Body of pancreas (tissue), 4 donors: ENCODE measurements around the gene IHH.

Experiments
- POLR2A ChIP-seq, 3 donors: fragments of 450-650 bp; IDR thresholded peaks; one replicate each; pipeline ENCODE4 v1.6.1; 2016; ENCODE audit warnings: antibody characterized with exemption in 3 of 3, mild to moderate bottlenecking in 2 of 3
- TF ChIP-seq, protein P1 (sequence below), 7 experiments: fragments of 450-650 bp in 4 of 7; fragments of 200-600 bp in 3 of 7; sonication (generic) in 3 of 7; IDR thresholded peaks; one replicate each; pipeline ENCODE4 v1.5.1; 2016 to 2019; ENCODE audit warnings: antibody characterized with exemption in 7 of 7

- no peak for TF ChIP-seq POLR2A (IDR thresholded peaks at IDR 0.05)
- TF ChIP-seq, protein P1, sequence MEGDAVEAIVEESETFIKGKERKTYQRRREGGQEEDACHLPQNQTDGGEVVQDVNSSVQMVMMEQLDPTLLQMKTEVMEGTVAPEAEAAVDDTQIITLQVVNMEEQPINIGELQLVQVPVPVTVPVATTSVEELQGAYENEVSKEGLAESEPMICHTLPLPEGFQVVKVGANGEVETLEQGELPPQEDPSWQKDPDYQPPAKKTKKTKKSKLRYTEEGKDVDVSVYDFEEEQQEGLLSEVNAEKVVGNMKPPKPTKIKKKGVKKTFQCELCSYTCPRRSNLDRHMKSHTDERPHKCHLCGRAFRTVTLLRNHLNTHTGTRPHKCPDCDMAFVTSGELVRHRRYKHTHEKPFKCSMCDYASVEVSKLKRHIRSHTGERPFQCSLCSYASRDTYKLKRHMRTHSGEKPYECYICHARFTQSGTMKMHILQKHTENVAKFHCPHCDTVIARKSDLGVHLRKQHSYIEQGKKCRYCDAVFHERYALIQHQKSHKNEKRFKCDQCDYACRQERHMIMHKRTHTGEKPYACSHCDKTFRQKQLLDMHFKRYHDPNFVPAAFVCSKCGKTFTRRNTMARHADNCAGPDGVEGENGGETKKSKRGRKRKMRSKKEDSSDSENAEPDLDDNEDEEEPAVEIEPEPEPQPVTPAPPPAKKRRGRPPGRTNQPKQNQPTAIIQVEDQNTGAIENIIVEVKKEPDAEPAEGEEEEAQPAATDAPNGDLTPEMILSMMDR (IDR thresholded peaks at IDR 0.05): no peak
Measured at GRCh38 chr2:219072741-219073250, 12.1 kb upstream of the IHH start.
